ENCODE data around the gene TMEM51.

GRCh38 chr1:15132965-15133364 is 20.6 kb upstream of the TMEM51 start:
- TF ChIP-seq CTCF (IDR thresholded peaks at IDR 0.05 in 8 of 11, conservative IDR thresholded peaks at IDR 0.05 in 3 of 11) (no peak), POLR2A (IDR thresholded peaks at IDR 0.05) (no peak), POLR2AphosphoS5 (IDR thresholded peaks at IDR 0.05) (no peak)

All from spleen (tissue), 7 donors.